Measurements from ENCODE around the gene SORD. TPM values are rescaled to one million over a fixed set of nuclear protein-coding genes. Genes with fewer than 3 reads are reported as not detected.

SORD gene
- total RNA-seq, 2 experiments from 2014 or later = 29.9 to 30.5 TPM

DNA sequence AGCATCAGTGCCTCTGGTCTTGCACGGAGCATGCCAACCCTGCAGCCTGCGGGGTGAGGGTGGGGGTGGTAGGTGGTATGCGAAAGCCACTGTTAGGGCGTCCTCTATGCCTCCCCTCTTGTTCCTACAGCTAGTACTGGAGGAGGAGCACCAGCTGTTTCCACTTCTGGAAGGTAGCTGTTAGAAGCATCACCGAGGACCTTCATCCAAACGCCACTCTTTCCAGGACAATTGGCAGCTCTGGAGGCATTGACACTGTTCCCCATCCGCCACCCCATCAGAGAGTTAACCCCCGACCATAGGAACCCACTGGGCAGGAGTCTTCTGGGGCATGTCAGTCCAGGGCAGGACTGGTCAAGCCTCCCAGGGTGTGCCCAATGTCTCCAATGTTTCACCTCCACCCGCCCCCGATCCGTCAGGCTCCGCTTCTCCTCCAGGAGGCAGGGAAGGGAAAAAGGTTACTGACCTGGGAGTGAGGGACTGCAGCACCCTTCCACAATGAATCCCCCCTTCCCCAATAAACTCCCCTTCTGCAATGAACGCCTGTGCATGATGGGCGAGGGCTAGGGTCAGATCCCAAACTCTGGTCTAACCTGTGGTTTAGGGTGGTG, 90.5 kb downstream of the SORD start:
- POLR2A ChIA-PET = no interaction called here
- CTCF ChIA-PET = no interaction called here

GRCh38 chr15:45114076-45114750, 91.2 kb downstream of the SORD start, which contains the start of the genes DUOX2 and DUOXA2:
Gene DUOX2, minus strand, starts transcription at chr15:45114172. Its CDS starts 761 bp downstream, at chr15:45113411.
Gene DUOXA2, plus strand, starts transcription at chr15:45114326. Its CDS starts 280 bp downstream, at chr15:45114606.
- ChIA-PET POLR2A (interaction anchor here (0.6 kb wide), 1 partner anchor 403 kb away, joined by 5 read pairs; the partner anchor contains the start of gene PATL2), CTCF (no interaction called here)

- POLR2A ChIA-PET = interaction anchor here (0.6 kb wide), 1 partner anchor 404 kb away, joined by 5 read pairs; the partner anchor contains the start of gene PATL2
- CTCF ChIA-PET = no interaction called here
Observed at GRCh38 chr15:45114751-45115085, 91.7 kb downstream of the SORD start.

DNA sequence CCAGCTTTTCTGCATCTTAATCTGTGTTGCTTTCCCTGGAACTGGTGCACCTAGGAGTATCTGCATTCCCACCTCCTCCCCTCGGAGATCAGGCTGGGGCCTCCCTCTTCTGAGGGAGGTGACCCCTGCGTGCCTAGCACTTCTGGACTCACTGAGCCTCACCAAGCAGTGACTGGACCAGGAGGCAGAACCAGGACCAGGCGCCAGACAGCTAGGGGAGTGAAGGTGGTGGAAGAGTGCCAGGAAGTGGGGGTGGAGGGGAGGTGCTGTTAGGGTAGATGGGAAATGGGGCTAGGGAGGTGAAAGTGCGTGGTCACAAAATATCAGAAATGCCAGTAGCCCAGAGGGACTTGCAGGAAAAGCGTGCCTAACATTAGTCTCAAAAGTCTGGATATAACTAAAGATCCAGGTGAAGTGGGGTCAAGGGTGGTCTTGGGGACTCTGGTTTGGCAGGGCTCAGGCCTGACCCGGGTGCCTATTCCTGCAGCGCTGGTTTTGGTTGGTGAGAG, 92.4 kb downstream of the SORD start:
- ChIA-PET CTCF (interaction anchor here (0.6 to 1.1 kb wide), 2 partner anchors 41 to 228 kb away, joined by 3 read pairs; no protein-coding TSS in a partner anchor), POLR2A (no interaction called here)

DNA sequence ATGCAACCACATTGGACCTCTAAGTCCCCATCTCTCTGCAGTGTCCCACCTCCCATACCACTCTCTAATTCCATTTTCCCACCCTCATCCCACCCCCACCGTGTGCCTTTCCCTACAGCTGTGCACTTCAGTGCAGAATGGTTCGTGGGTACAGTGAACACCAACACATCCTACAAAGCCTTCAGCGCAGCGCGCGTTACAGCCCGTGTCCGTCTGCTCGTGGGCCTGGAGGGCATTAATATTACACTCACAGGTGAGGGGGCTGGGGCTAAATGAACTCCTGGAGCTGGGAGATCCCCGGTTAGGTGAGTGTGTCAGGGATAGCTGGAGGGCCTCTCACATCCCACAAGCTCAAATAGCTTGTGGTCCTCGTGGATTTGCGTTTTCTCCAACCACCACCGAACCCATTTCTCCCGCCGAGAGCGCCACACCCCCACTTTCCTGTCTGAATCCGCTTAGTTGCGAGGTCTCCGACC, 93.0 kb downstream of the SORD start:
- ChIA-PET POLR2A (no interaction called here), CTCF (interaction anchor here (0.6 to 1.1 kb wide), 3 partner anchors 18 to 227 kb away, joined by 3 read pairs; no protein-coding TSS in a partner anchor)

- POLR2A ChIA-PET = no interaction called here
- CTCF ChIA-PET = interaction anchor here (0.9 to 1.1 kb wide), 2 partner anchors 17 to 39 kb away, joined by 3 read pairs; no protein-coding TSS in a partner anchor
Observed at GRCh38 chr15:45116482-45117307, 93.7 kb downstream of the SORD start.

- POLR2A ChIA-PET = no interaction called here
- CTCF ChIA-PET = interaction anchor here (0.7 to 1.7 kb wide), 22 partner anchors 9 to 264 kb away, joined by 3 to 16 read pairs (median 4); partner anchors contain the start of gene SHF
Observed at GRCh38 chr15:45117308-45118130, 94.5 kb downstream of the SORD start.

DNA sequence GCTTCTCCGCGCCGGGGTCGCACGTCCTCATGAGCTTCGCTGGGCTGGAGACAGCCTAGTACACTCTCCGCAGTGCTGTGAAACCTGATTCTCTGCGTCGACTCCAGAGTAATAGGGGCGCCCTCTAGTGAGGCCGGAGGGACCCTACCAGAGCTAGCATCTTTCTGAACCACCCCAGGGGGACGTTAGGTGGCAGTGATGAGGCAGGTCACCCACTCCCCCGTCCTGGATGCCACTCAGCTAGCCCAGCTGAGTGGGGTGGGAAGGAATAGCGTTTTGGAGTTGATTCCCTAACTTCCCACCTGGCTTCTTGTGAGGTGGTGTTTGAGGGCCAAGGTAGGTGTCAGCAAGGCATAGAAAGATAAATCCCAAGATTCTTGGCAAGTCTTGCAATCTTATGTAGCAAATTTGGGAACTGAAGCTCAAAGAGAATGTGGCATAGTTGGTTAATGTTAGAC, 95.2 kb downstream of the SORD start:
- ChIA-PET POLR2A (no interaction called here), CTCF (interaction anchor here (0.6 to 1.7 kb wide), 26 partner anchors 9 to 533 kb away, joined by 3 to 16 read pairs (median 4); partner anchors contain the start of gene SHF)

GRCh38 chr15:45118996-45119395, 96.0 kb downstream of the SORD start:
- CTCF ChIA-PET = interaction anchor here (0.8 to 1.7 kb wide), 5 partner anchors 8 to 40 kb away, joined by 3 to 16 read pairs (median 13); no protein-coding TSS in a partner anchor
- POLR2A ChIA-PET = no interaction called here

GRCh38 chr15:45120081-45120972, 97.3 kb downstream of the SORD start:
- ChIA-PET CTCF (interaction anchor here (1.1 to 1.6 kb wide), 2 partner anchors 12 to 43 kb away, joined by 3 to 4 read pairs; no protein-coding TSS in a partner anchor), POLR2A (no interaction called here)

- POLR2A ChIA-PET = no interaction called here
- CTCF ChIA-PET = interaction anchor here (1.1 to 1.6 kb wide), 2 partner anchors 12 to 42 kb away, joined by 3 to 4 read pairs; no protein-coding TSS in a partner anchor
Observed at GRCh38 chr15:45121020-45121419, 98.0 kb downstream of the SORD start.

DNA sequence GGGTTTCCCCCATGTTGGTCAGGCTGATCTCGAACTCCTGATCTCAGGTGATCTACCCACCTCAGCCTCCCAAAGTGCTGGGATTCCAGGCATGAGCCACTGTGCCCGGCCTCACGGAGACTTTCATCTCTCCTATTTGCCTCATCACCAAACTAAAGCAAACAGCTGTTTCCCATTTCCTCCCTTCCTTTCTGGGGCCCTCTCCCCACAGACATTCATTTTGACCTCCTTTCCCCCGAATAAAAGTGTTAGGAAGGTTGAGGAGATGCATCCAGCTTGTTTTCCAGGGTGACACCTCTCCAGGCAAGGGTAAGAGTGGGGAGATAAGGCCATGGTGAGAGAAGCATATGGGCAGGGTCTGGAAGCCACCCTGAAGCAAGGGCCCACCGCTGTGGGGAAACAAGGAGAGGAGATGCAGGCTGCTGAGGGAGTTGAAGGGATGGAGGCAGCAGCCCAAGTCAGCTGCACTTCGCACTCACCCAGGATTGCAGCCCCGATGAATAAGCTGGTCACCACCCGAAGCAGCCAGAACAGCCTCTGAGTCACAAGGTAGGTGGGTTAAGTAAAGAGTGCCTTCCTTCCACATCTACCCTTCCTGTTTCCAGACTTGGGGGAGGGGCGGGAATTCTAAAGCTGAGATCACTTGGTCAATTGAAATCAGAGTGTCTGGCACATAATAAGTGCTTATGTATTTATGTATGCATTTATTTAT, 98.9 kb downstream of the SORD start:
- CTCF ChIA-PET = interaction anchor here (1.1 to 1.6 kb wide), 2 partner anchors 11 to 41 kb away, joined by 3 to 4 read pairs; no protein-coding TSS in a partner anchor
- POLR2A ChIA-PET = interaction anchor here (0.6 kb wide), 1 partner anchor 16 kb away, joined by 3 read pairs; no protein-coding TSS in a partner anchor

- ChIA-PET CTCF (no interaction called here), POLR2A (no interaction called here)
Observed at GRCh38 chr15:45122719-45123118, 99.7 kb downstream of the SORD start.

GRCh38 chr15:45123397-45123796, 100.4 kb downstream of the SORD start:
- CTCF ChIA-PET = no interaction called here
- POLR2A ChIA-PET = no interaction called here

- ChIA-PET POLR2A (interaction anchor here (0.5 to 0.9 kb wide), 2 partner anchors 187 to 308 kb away, joined by 3 to 6 read pairs; no protein-coding TSS in a partner anchor), CTCF (interaction anchor here (0.6 to 1.9 kb wide), 4 partner anchors 9 to 303 kb away, joined by 3 to 13 read pairs (median 3); no protein-coding TSS in a partner anchor)
Observed at GRCh38 chr15:45126535-45127158, 103.7 kb downstream of the SORD start.
